ENCODE measurements around the gene SWAP70.

The SWAP70 gene

GRCh38 chr11:9672288-9672916 lies 8.5 kb downstream of the SWAP70 start:
- H3K27me3 ChIP-seq (ENCODE audit: insufficient read depth, low read length): no peaks in the 10 kb centered on the region
- H3K4me3 ChIP-seq (ENCODE audit: low read depth, low read length): no peak overlapping the region
- no peak overlapping the region for H2AFZ ChIP-seq (ENCODE audit: low read length, unreplicated experiment)
- peaks cover 1% of the 10 kb centered on the region for H3K4me1 ChIP-seq (ENCODE audit: control insufficient read depth, insufficient read depth, low read length, unreplicated experiment)
- H3K27ac ChIP-seq (ENCODE audit: low read depth, low read length): no peak overlapping the region
- peaks cover 3% of the 10 kb centered on the region; the same call in 1 of the 2 replicates for H3K36me3 ChIP-seq (ENCODE audit: insufficient read depth, low read length)
- H3K79me2 ChIP-seq (ENCODE audit: control insufficient read depth, insufficient read depth, low read length, unreplicated experiment): peaks cover 63% of the 10 kb centered on the region

GRCh38 chr11:9672918-9673317 lies 9.0 kb downstream of the SWAP70 start:
- Histone ChIP-seq H2AFZ (ENCODE audit: low read length, unreplicated experiment) (no peak overlapping the region), H3K36me3 (ENCODE audit: insufficient read depth, low read length) (no peaks in the 10 kb centered on the region), H3K27ac (ENCODE audit: low read depth, low read length) (no peak overlapping the region), H3K4me3 (ENCODE audit: low read depth, low read length) (no peak overlapping the region), H3K27me3 (ENCODE audit: insufficient read depth, low read length) (no peaks in the 10 kb centered on the region), H3K4me1 (ENCODE audit: control insufficient read depth, insufficient read depth, low read length, unreplicated experiment) (peaks cover 3% of the 10 kb centered on the region), H3K79me2 (ENCODE audit: control insufficient read depth, insufficient read depth, low read length, unreplicated experiment) (peaks cover 63% of the 10 kb centered on the region)

GRCh38 chr11:9675691-9676090 lies 11.8 kb downstream of the SWAP70 start:
- Histone ChIP-seq H3K36me3 (ENCODE audit: insufficient read depth, low read length) (peaks cover 14% of the 10 kb centered on the region; the same call in 1 of the 2 replicates), H3K4me1 (ENCODE audit: control insufficient read depth, insufficient read depth, low read length, unreplicated experiment) (peaks cover 3% of the 10 kb centered on the region), H3K27ac (ENCODE audit: low read depth, low read length) (no peak overlapping the region), H3K27me3 (ENCODE audit: insufficient read depth, low read length) (no peaks in the 10 kb centered on the region), H3K4me3 (ENCODE audit: low read depth, low read length) (no peak overlapping the region), H3K79me2 (ENCODE audit: control insufficient read depth, insufficient read depth, low read length, unreplicated experiment) (peaks cover 58% of the 10 kb centered on the region), H2AFZ (ENCODE audit: low read length, unreplicated experiment) (no peak overlapping the region)

- Histone ChIP-seq H3K4me1 (ENCODE audit: control insufficient read depth, insufficient read depth, low read length, unreplicated experiment) (peaks cover 6% of the 10 kb centered on the region), H2AFZ (ENCODE audit: low read length, unreplicated experiment) (no peak overlapping the region), H3K27me3 (ENCODE audit: insufficient read depth, low read length) (no peaks in the 10 kb centered on the region), H3K27ac (ENCODE audit: low read depth, low read length) (no peak overlapping the region), H3K4me3 (ENCODE audit: low read depth, low read length) (no peak overlapping the region), H3K79me2 (ENCODE audit: control insufficient read depth, insufficient read depth, low read length, unreplicated experiment) (peaks cover 76% of the 10 kb centered on the region), H3K36me3 (ENCODE audit: insufficient read depth, low read length) (peaks cover 22% of the 10 kb centered on the region; the same call in 1 of the 2 replicates)
Observed at GRCh38 chr11:9677951-9678350, 14.1 kb downstream of the SWAP70 start.

- Histone ChIP-seq H2AFZ (ENCODE audit: low read length, unreplicated experiment) (no peak overlapping the region), H3K4me1 (ENCODE audit: control insufficient read depth, insufficient read depth, low read length, unreplicated experiment) (peaks cover 6% of the 10 kb centered on the region), H3K79me2 (ENCODE audit: control insufficient read depth, insufficient read depth, low read length, unreplicated experiment) (peaks cover 74% of the 10 kb centered on the region), H3K27ac (ENCODE audit: low read depth, low read length) (no peak overlapping the region), H3K36me3 (ENCODE audit: insufficient read depth, low read length) (peaks cover 22% of the 10 kb centered on the region; the same call in 1 of the 2 replicates), H3K27me3 (ENCODE audit: insufficient read depth, low read length) (no peaks in the 10 kb centered on the region), H3K4me3 (ENCODE audit: low read depth, low read length) (no peak overlapping the region)
Observed at GRCh38 chr11:9678576-9678975, 14.7 kb downstream of the SWAP70 start.

- Histone ChIP-seq H3K79me2 (ENCODE audit: control insufficient read depth, insufficient read depth, low read length, unreplicated experiment) (peaks cover 73% of the 10 kb centered on the region), H3K36me3 (ENCODE audit: insufficient read depth, low read length) (peaks cover 22% of the 10 kb centered on the region; the same call in 1 of the 2 replicates), H2AFZ (ENCODE audit: low read length, unreplicated experiment) (no peak overlapping the region), H3K4me3 (ENCODE audit: low read depth, low read length) (no peak overlapping the region), H3K27ac (ENCODE audit: low read depth, low read length) (no peak overlapping the region), H3K27me3 (ENCODE audit: insufficient read depth, low read length) (no peaks in the 10 kb centered on the region), H3K4me1 (ENCODE audit: control insufficient read depth, insufficient read depth, low read length, unreplicated experiment) (peaks cover 6% of the 10 kb centered on the region)
Observed at GRCh38 chr11:9680028-9680427, 16.2 kb downstream of the SWAP70 start.

- peaks cover 65% of the 10 kb centered on the region for H3K79me2 ChIP-seq (ENCODE audit: control insufficient read depth, insufficient read depth, low read length, unreplicated experiment)
- no peak overlapping the region for H3K4me3 ChIP-seq (ENCODE audit: low read depth, low read length)
- H3K27ac ChIP-seq (ENCODE audit: low read depth, low read length): no peak overlapping the region
- H2AFZ ChIP-seq (ENCODE audit: low read length, unreplicated experiment): no peak overlapping the region
- peaks cover 22% of the 10 kb centered on the region; the same call in 1 of the 2 replicates for H3K36me3 ChIP-seq (ENCODE audit: insufficient read depth, low read length)
- H3K4me1 ChIP-seq (ENCODE audit: control insufficient read depth, insufficient read depth, low read length, unreplicated experiment): peaks cover 6% of the 10 kb centered on the region
- H3K27me3 ChIP-seq (ENCODE audit: insufficient read depth, low read length): no peaks in the 10 kb centered on the region
Observed at GRCh38 chr11:9681583-9682372, 17.9 kb downstream of the SWAP70 start.

- Histone ChIP-seq H3K4me1 (ENCODE audit: control insufficient read depth, insufficient read depth, low read length, unreplicated experiment) (peaks cover 39% of the 10 kb centered on the region), H3K27ac (ENCODE audit: low read depth, low read length) (peak overlapping the region; percentile 82), H3K4me3 (ENCODE audit: low read depth, low read length) (peak overlapping the region; percentile 22; the same call in 1 of the 2 replicates), H3K36me3 (ENCODE audit: insufficient read depth, low read length) (no peaks in the 10 kb centered on the region), H3K27me3 (ENCODE audit: insufficient read depth, low read length) (no peaks in the 10 kb centered on the region), H3K79me2 (ENCODE audit: control insufficient read depth, insufficient read depth, low read length, unreplicated experiment) (peaks cover 52% of the 10 kb centered on the region), H2AFZ (ENCODE audit: low read length, unreplicated experiment) (no peak overlapping the region)
Observed at GRCh38 chr11:9687711-9688477, 24.0 kb downstream of the SWAP70 start.

GRCh38 chr11:9688716-9689511 lies 25.0 kb downstream of the SWAP70 start:
- H3K79me2 ChIP-seq (ENCODE audit: control insufficient read depth, insufficient read depth, low read length, unreplicated experiment): peaks cover 50% of the 10 kb centered on the region
- H3K27me3 ChIP-seq (ENCODE audit: insufficient read depth, low read length): no peaks in the 10 kb centered on the region
- H2AFZ ChIP-seq (ENCODE audit: low read length, unreplicated experiment): no peak overlapping the region
- peaks cover 39% of the 10 kb centered on the region for H3K4me1 ChIP-seq (ENCODE audit: control insufficient read depth, insufficient read depth, low read length, unreplicated experiment)
- peak overlapping the region; percentile 82 for H3K27ac ChIP-seq (ENCODE audit: low read depth, low read length)
- peak overlapping the region; percentile 22 for H3K4me3 ChIP-seq (ENCODE audit: low read depth, low read length)
- H3K36me3 ChIP-seq (ENCODE audit: insufficient read depth, low read length): peaks cover 1% of the 10 kb centered on the region; the same call in 1 of the 2 replicates

- H2AFZ ChIP-seq (ENCODE audit: low read length, unreplicated experiment): no peak overlapping the region
- peaks cover 39% of the 10 kb centered on the region for H3K4me1 ChIP-seq (ENCODE audit: control insufficient read depth, insufficient read depth, low read length, unreplicated experiment)
- H3K27me3 ChIP-seq (ENCODE audit: insufficient read depth, low read length): no peaks in the 10 kb centered on the region
- H3K36me3 ChIP-seq (ENCODE audit: insufficient read depth, low read length): peaks cover 7% of the 10 kb centered on the region; the same call in 1 of the 2 replicates
- peak overlapping the region; percentile 82 for H3K27ac ChIP-seq (ENCODE audit: low read depth, low read length)
- H3K79me2 ChIP-seq (ENCODE audit: control insufficient read depth, insufficient read depth, low read length, unreplicated experiment): peaks cover 44% of the 10 kb centered on the region
- peak overlapping the region; percentile 22; the same call in 1 of the 2 replicates for H3K4me3 ChIP-seq (ENCODE audit: low read depth, low read length)
Observed at GRCh38 chr11:9689721-9690120, 25.8 kb downstream of the SWAP70 start.
